ENCODE measurements around the gene LRBA. TPM values are rescaled to one million over a fixed set of nuclear protein-coding genes. Genes with fewer than 3 reads are reported as not detected.

The LRBA gene
- total RNA-seq, 1 donor from 2014 or later = 28.2 TPM

- Mint-ChIP-seq H3K36me3 (ENCODE audit: low read depth) (no peaks in the 10 kb centered on the region), H3K4me1 (no peaks in the 10 kb centered on the region), H3K27ac (ENCODE audit: unreplicated experiment) (no peak overlapping the region), H3K27me3 (ENCODE audit: low read depth) (no peaks in the 10 kb centered on the region), H3K4me3 (no peak overlapping the region), H3K9me3 (no peaks in the 10 kb centered on the region)
- no peak for DNase-seq (ENCODE audit: low read depth, low spot score)
- TF ChIP-seq, protein P1, sequence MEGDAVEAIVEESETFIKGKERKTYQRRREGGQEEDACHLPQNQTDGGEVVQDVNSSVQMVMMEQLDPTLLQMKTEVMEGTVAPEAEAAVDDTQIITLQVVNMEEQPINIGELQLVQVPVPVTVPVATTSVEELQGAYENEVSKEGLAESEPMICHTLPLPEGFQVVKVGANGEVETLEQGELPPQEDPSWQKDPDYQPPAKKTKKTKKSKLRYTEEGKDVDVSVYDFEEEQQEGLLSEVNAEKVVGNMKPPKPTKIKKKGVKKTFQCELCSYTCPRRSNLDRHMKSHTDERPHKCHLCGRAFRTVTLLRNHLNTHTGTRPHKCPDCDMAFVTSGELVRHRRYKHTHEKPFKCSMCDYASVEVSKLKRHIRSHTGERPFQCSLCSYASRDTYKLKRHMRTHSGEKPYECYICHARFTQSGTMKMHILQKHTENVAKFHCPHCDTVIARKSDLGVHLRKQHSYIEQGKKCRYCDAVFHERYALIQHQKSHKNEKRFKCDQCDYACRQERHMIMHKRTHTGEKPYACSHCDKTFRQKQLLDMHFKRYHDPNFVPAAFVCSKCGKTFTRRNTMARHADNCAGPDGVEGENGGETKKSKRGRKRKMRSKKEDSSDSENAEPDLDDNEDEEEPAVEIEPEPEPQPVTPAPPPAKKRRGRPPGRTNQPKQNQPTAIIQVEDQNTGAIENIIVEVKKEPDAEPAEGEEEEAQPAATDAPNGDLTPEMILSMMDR (conservative IDR thresholded peaks at IDR 0.05) = no peak
These were observed 301.8 kb downstream of the LRBA start for GRCh38 chr4:150713251-150713650.

- no peak for DNase-seq (ENCODE audit: low read depth, low spot score)
These were observed 304.2 kb downstream of the LRBA start for GRCh38 chr4:150710770-150711375.

GRCh38 chr4:150708004-150708403 is 307.1 kb downstream of the LRBA start:
- TF ChIP-seq, protein P1 (conservative IDR thresholded peaks at IDR 0.05) = no peak
- Mint-ChIP-seq H3K36me3 (ENCODE audit: low read depth) (no peaks in the 10 kb centered on the region), H3K4me1 (no peaks in the 10 kb centered on the region), H3K27me3 (ENCODE audit: low read depth) (no peaks in the 10 kb centered on the region), H3K4me3 (no peak overlapping the region), H3K9me3 (no peaks in the 10 kb centered on the region), H3K27ac (ENCODE audit: unreplicated experiment) (no peak overlapping the region)
- DNase-seq (ENCODE audit: low read depth, low spot score) = no peak

More at GRCh38 chr4:150710770-150711375, 304.2 kb downstream of the LRBA start:
- Mint-ChIP-seq H3K36me3 (ENCODE audit: low read depth) (no peaks in the 10 kb centered on the region), H3K9me3 (no peaks in the 10 kb centered on the region), H3K27me3 (ENCODE audit: low read depth) (no peaks in the 10 kb centered on the region), H3K4me1 (no peaks in the 10 kb centered on the region), H3K27ac (ENCODE audit: unreplicated experiment) (no peak overlapping the region), H3K4me3 (no peak overlapping the region)
- TF ChIP-seq, protein P1 (conservative IDR thresholded peaks at IDR 0.05) = no peak

DNA sequence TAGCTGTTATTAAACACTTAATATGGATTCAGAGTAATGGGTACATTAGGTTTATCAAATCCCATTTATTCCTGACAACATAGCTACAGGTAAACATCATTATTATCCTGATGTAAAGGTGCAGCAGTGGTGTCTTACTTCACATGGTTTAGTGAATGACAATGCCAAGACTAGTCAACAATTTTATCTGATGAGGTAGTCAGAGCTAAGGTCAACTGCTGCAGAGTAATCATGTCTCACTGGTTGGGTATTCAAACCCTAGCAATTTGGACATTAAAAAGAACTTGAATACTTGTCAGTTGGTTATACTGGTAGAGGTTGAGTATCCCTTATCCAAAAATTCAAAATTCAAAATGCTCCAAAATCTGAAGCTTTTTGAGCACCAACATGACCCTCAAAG is 315.5 kb downstream of the LRBA start:
- no peak overlapping the region for H3K4me3 Mint-ChIP-seq
- H3K36me3 Mint-ChIP-seq (ENCODE audit: low read depth) = no peaks in the 10 kb centered on the region
- no peak for DNase-seq (ENCODE audit: low read depth, low spot score)
- no peaks in the 10 kb centered on the region for H3K27me3 Mint-ChIP-seq (ENCODE audit: low read depth)
- no peak overlapping the region for H3K27ac Mint-ChIP-seq (ENCODE audit: unreplicated experiment)
- no peaks in the 10 kb centered on the region for H3K9me3 Mint-ChIP-seq
- TF ChIP-seq, protein P1 (conservative IDR thresholded peaks at IDR 0.05) = no peak
- peaks cover 1% of the 10 kb centered on the region for H3K4me1 Mint-ChIP-seq

DNA sequence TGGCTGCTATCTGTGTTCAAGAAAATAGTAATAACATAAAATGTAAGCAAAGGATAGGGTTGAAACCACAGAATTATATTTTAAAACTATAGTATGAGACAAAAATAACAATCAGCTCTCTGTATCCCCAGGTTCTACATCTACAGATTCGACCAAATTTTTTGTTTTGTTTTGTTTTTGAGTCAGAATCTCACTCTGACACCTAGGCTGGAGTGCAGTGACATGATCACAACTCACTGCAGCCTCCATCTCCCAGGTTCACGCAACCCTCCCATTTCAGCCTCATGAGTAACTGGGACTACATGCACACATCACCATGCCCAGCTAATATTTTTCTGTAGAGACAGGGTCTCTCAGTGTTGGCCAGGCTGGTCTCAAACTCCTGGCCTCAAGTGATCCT is 319.9 kb downstream of the LRBA start:
- TF ChIP-seq, protein P1 (conservative IDR thresholded peaks at IDR 0.05) = no peak
- Mint-ChIP-seq H3K36me3 (ENCODE audit: low read depth) (no peaks in the 10 kb centered on the region), H3K9me3 (no peaks in the 10 kb centered on the region), H3K4me3 (no peak overlapping the region), H3K27ac (ENCODE audit: unreplicated experiment) (no peak overlapping the region), H3K4me1 (peaks cover 8% of the 10 kb centered on the region), H3K27me3 (ENCODE audit: low read depth) (no peaks in the 10 kb centered on the region)
- DNase-seq (ENCODE audit: low read depth, low spot score) = no peak
